T-helper 2 cell treated with Interferon-gamma antibody and Interleukin-4, amounts not matched to agents 100 ng/mL and 5 ng/mL, for 36 hours (primary cell): ENCODE measurements around the gene ZYG11B. TPM values are rescaled to one million over a fixed set of nuclear protein-coding genes. Genes with fewer than 3 reads are reported as not detected.
"Not testable (repeated sequence)": the region's sequence is repeated elsewhere in the genome, so short reads cannot be mapped to it uniquely, and the experiment has no call there.

Experiments used
- intact Hi-C: fragments of 100-400 bp; cut with micrococcal nuclease; formaldehyde crosslinking; loops from one replicate; pipeline ENCODE4 v1.15.1; 2023
- total RNA-seq: library from RNA; stranded (reverse); gene quantifications from 2 replicates; pipeline ENCODE4 v1.2.3, GENCODE V29; 2022

ZYG11B gene
- 13.3 and 13.6 TPM in 2 replicates for total RNA-seq

GRCh38 chr1:52726265-52727113 lies at the start of gene ZYG11B:
Gene ZYG11B (plus strand): TSS chr1:52726453. CDS start chr1:52726654, 201 bp downstream.
- intact Hi-C loops: loop anchor here (1.0 to 10.0 kb wide), 9 partner anchors 23 to 1764 kb away; partner anchors contain the start of genes CC2D1B, COA7, CZIB and FAF1

- intact Hi-C loops: no loop called here
These were observed 49.0 kb upstream of the ZYG11B start for GRCh38 chr1:52677076-52677806.

GRCh38 chr1:52679048-52679447 lies 47.2 kb upstream of the ZYG11B start:
- intact Hi-C loops: no loop called here

- intact Hi-C loops: no loop called here
These were observed 46.8 kb upstream of the ZYG11B start for GRCh38 chr1:52679498-52679897.

- intact Hi-C loops: no loop called here
These were observed 45.9 kb upstream of the ZYG11B start for GRCh38 chr1:52680353-52680752.

- intact Hi-C loops: no loop called here
These were observed 45.1 kb upstream of the ZYG11B start for GRCh38 chr1:52681136-52681535.

GRCh38 chr1:52683367-52683940 lies 42.8 kb upstream of the ZYG11B start:
- intact Hi-C loops: no loop called here

GRCh38 chr1:52684545-52684944 lies 41.7 kb upstream of the ZYG11B start:
- intact Hi-C loops: no loop called here

GRCh38 chr1:52686261-52686751 lies 39.9 kb upstream of the ZYG11B start:
- intact Hi-C loops: loop anchor here (1.0 to 5.0 kb wide), 7 partner anchors 49 to 544 kb away; partner anchors contain the start of genes CC2D1B, ORC1, PRPF38A and TUT4

- intact Hi-C loops: loop anchor here (1.0 to 5.0 kb wide), 7 partner anchors 50 to 545 kb away; partner anchors contain the start of genes CC2D1B, ORC1, PRPF38A and TUT4
These were observed 39.4 kb upstream of the ZYG11B start for GRCh38 chr1:52686830-52687229.

GRCh38 chr1:52691821-52692220 lies 34.4 kb upstream of the ZYG11B start:
- intact Hi-C loops: no loop called here

- intact Hi-C loops: no loop called here
These were observed 33.6 kb upstream of the ZYG11B start for GRCh38 chr1:52692697-52693096.

GRCh38 chr1:52693351-52693750 lies 32.9 kb upstream of the ZYG11B start:
- intact Hi-C loops: not testable (repeated sequence)

- intact Hi-C loops: no loop called here
These were observed 32.4 kb upstream of the ZYG11B start for GRCh38 chr1:52693843-52694242.

GRCh38 chr1:52695627-52696026 lies 30.6 kb upstream of the ZYG11B start:
- intact Hi-C loops: loop anchor here (5.0 kb wide), 1 partner anchor 147 kb away; the partner anchor contains the start of gene ZYG11A

GRCh38 chr1:52697795-52698674 lies 28.2 kb upstream of the ZYG11B start, which contains the start of gene COA7:
Gene COA7 (minus strand): TSS chr1:52698347. CDS start chr1:52698326, 21 bp downstream.
- intact Hi-C loops: loop anchor here (1.0 to 5.0 kb wide), 4 partner anchors 28 to 330 kb away; partner anchors contain the start of genes SCP2, ZYG11A and ZYG11B

GRCh38 chr1:52702886-52703787 lies 23.1 kb upstream of the ZYG11B start:
- intact Hi-C loops: loop anchor here (1.0 to 5.0 kb wide), 3 partner anchors 23 to 479 kb away; partner anchors contain the start of gene ZYG11B

GRCh38 chr1:52706136-52706670 lies 20.1 kb upstream of the ZYG11B start:
- intact Hi-C loops: no loop called here
